ENCODE measurements around the gene PAX8.
A peak's percentile ranks its signal among the peaks of the same experiment; 100 is the strongest.

GRCh38 chr2:113228991-113229716 lies 49.6 kb downstream of the PAX8 start:
- TF ChIP-seq CTCF (IDR thresholded peaks at IDR 0.05) = peak in 1 of 6 experiments; percentile 5
- no peak for TF ChIP-seq POLR2A (IDR thresholded peaks at IDR 0.05)

Measured in adrenal gland (tissue), 5 donors.